Endodermal cell (in vitro differentiated cells): ENCODE measurements around the gene EFNB2. TPM values are rescaled to one million over a fixed set of nuclear protein-coding genes. Genes with fewer than 3 reads are reported as not detected.

ENCODE experiments used
- DNase-seq: peaks from one replicate; pipeline ENCODE4 v3.0.0-alpha.2; 2017
- H3K27ac ChIP-seq: 2 replicates; pipeline ENCODE4 v1.5.1; 2013; ENCODE audit warnings: mild to moderate bottlenecking, low read depth, low read length, moderate library complexity
- H3K27me3 ChIP-seq: 2 replicates; pipeline ENCODE4 v1.6.1; 2013; ENCODE audit warnings: mild to moderate bottlenecking, low read length, moderate library complexity; ENCODE audit not compliant: insufficient read depth, control insufficient read depth, poor library complexity, severe bottlenecking
- H3K36me3 ChIP-seq: 2 replicates; pipeline ENCODE4 v1.7.0; 2013; ENCODE audit warnings: mild to moderate bottlenecking, low read length, moderate library complexity; ENCODE audit not compliant: control insufficient read depth, insufficient read depth
- H3K4me1 ChIP-seq: one replicate; pipeline ENCODE4 v1.7.0; 2013; ENCODE audit warnings: low read length; ENCODE audit not compliant: control insufficient read depth, insufficient read depth
- H3K4me3 ChIP-seq: 2 replicates; pipeline ENCODE4 v1.5.1; 2013; ENCODE audit warnings: mild to moderate bottlenecking, low read length, moderate library complexity
- H3K9ac ChIP-seq: 2 replicates; pipeline ENCODE4 v1.6.1; 2013; ENCODE audit warnings: mild to moderate bottlenecking, low read length, moderate library complexity; ENCODE audit not compliant: poor library complexity, severe bottlenecking; ENCODE audit errors: extremely low read depth
- H3K9me3 ChIP-seq: 2 replicates; pipeline ENCODE4 v1.6.1; 2013; ENCODE audit warnings: mild to moderate bottlenecking, low read length, moderate library complexity; ENCODE audit not compliant: control insufficient read depth
- H3K27ac Mint-ChIP-seq: 2 replicates; pipeline ENCODE4 v1.8.0; 2020; ENCODE audit warnings: mixed read lengths
- H3K27me3 Mint-ChIP-seq: 2 replicates; pipeline ENCODE4 v1.8.0; 2021; ENCODE audit warnings: mild to moderate bottlenecking, mixed read lengths; ENCODE audit not compliant: insufficient read depth
- H3K36me3 Mint-ChIP-seq: 2 replicates; pipeline ENCODE4 v1.8.0; 2020; ENCODE audit warnings: low read depth, mixed read lengths
- H3K4me1 Mint-ChIP-seq: 2 replicates; pipeline ENCODE4 v1.8.0; 2020; ENCODE audit warnings: mixed read lengths
- H3K4me3 Mint-ChIP-seq: 2 replicates; pipeline ENCODE4 v1.8.0; 2020; ENCODE audit warnings: mild to moderate bottlenecking, moderate library complexity, mixed read lengths
- H3K9me3 Mint-ChIP-seq: 2 replicates; pipeline ENCODE4 v1.8.0; 2020; ENCODE audit warnings: mild to moderate bottlenecking, mixed read lengths
- WGBS, 2 experiments: methylation state at CpG; one replicate each; pipeline versions ENCODE4 v1.1.5 to v1.1.7; 2013; ENCODE audit warnings: missing lambda C conversion rate in 2 of 2, mixed read lengths in 1 of 2; ENCODE audit not compliant: insufficient coverage in 1 of 2, insufficient read length in 1 of 2; 5-methylcytosine and 5-hydroxymethylcytosine counted together
- total RNA-seq, 2 donors: library from RNA; stranded (reverse); fragmentation: NEBNext Ultra II Directional in 1 of 2; extraction: Animal tissue kit (Norgen Biotek cat#: 25700) in 1 of 2; gene quantifications; 2 replicates in 1 of 2; 3 replicates in 1 of 2; pipeline ENCODE4 v1.2.1, GENCODE V29; 2021
- TF ChIP-seq, protein P1 (sequence below): fragments of 200-600 bp; sonication (generic); conservative IDR thresholded peaks from 2 replicates; pipeline ENCODE4 v1.5.0; 2021; ENCODE audit warnings: antibody characterized with exemption, mild to moderate bottlenecking

Gene EFNB2
- total RNA-seq, 2 donors from 2014 or later: 0.84 to 3.1 TPM

DNA sequence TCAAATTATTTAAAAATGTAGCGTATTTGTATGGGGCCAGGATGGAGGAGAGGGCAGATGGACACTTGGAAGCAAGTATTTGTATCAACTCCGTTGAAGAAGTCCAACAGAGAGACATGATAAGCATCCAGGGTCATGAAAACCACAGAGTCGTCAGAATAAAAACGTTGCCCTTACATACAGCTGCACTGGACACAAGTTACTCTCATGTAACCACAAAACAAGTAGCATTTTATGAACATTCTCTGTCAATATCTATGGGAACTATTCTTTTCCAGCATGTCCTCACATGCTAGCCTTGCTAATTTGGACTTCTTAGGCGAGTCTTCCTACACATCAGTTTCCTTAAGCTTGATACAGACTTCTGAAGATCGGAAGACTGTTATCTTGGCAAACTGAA, 35.0 kb downstream of the EFNB2 start:
- no peaks in the 10 kb centered on the region for H3K27me3 Mint-ChIP-seq
- no peaks in the 10 kb centered on the region for H3K36me3 Mint-ChIP-seq
- H3K4me1 Mint-ChIP-seq: peaks cover 47% of the 10 kb centered on the region
- H3K36me3 ChIP-seq: no peaks in the 10 kb centered on the region
- TF ChIP-seq, protein P1, sequence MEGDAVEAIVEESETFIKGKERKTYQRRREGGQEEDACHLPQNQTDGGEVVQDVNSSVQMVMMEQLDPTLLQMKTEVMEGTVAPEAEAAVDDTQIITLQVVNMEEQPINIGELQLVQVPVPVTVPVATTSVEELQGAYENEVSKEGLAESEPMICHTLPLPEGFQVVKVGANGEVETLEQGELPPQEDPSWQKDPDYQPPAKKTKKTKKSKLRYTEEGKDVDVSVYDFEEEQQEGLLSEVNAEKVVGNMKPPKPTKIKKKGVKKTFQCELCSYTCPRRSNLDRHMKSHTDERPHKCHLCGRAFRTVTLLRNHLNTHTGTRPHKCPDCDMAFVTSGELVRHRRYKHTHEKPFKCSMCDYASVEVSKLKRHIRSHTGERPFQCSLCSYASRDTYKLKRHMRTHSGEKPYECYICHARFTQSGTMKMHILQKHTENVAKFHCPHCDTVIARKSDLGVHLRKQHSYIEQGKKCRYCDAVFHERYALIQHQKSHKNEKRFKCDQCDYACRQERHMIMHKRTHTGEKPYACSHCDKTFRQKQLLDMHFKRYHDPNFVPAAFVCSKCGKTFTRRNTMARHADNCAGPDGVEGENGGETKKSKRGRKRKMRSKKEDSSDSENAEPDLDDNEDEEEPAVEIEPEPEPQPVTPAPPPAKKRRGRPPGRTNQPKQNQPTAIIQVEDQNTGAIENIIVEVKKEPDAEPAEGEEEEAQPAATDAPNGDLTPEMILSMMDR: no peak
- H3K9me3 Mint-ChIP-seq: no peaks in the 10 kb centered on the region
- peaks cover 4% of the 10 kb centered on the region for H3K4me1 ChIP-seq
- H3K9ac ChIP-seq: no peak overlapping the region
- no peaks in the 10 kb centered on the region for H3K27me3 ChIP-seq
- H3K4me3 Mint-ChIP-seq: no peak overlapping the region
- 83 to 96% methylated on average over 6 of the region's 6 CpGs for WGBS, 2 experiments
- no peak overlapping the region for H3K27ac ChIP-seq
- H3K27ac Mint-ChIP-seq: no peak overlapping the region
- H3K9me3 ChIP-seq: no peaks in the 10 kb centered on the region
- H3K4me3 ChIP-seq: no peak overlapping the region
- DNase-seq: no peak

DNA sequence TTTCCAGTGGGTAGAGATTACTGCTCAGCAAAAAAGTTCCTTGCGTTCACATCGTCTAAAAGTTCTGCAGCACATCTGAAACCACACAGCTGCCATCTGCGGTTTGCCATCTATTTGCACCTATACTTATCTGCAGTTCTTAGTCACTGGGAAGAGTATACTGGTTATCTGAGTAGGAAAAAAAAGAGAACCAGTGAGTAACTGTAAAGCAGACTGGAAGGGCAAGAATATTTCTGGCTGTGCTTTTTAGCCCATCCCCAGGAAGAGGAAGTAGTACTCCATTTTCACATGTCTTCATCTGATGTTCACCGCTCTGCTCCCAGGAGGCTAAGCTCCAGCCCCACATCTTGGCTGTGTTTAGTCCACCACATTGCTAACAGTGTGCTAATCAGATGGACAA, 35.6 kb downstream of the EFNB2 start:
- no peak overlapping the region for H3K27ac Mint-ChIP-seq

DNA sequence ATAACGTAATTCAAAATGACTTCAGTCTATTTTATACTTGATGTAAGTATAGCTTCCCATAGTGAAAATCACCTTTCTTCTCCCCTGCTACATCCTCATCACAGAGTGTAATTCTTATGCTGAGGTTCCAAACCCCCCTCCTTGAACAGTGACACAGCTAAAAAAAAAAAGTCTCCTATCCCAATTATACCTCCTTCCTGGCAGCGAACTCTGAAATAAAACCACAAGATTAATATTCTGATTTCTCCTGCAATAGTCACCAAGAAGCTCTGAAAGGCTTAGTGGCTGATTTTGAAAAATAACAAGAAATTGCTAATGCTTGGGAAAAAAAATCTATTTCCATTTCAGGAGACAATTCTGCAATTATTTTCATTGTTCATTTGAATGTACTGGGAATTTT, 36.3 kb downstream of the EFNB2 start:
- no peaks in the 10 kb centered on the region for H3K9me3 Mint-ChIP-seq
- H3K36me3 Mint-ChIP-seq: no peaks in the 10 kb centered on the region
- Histone ChIP-seq H3K27ac (no peak overlapping the region), H3K9me3 (no peaks in the 10 kb centered on the region), H3K36me3 (peaks cover 8% of the 10 kb centered on the region), H3K27me3 (no peaks in the 10 kb centered on the region), H3K9ac (no peak overlapping the region), H3K4me3 (no peak overlapping the region), H3K4me1 (peaks cover 4% of the 10 kb centered on the region)
- H3K27ac Mint-ChIP-seq: peak overlapping the region; percentile 59
- DNase-seq: no peak
- no peak overlapping the region for H3K4me3 Mint-ChIP-seq
- TF ChIP-seq, protein P1: no peak
- 92% methylated on average over 2 of the region's 2 CpGs; no CpG with 5 or more reads in 1 of the 2 experiments for WGBS, 2 experiments
- H3K4me1 Mint-ChIP-seq: peaks cover 48% of the 10 kb centered on the region
- H3K27me3 Mint-ChIP-seq: no peaks in the 10 kb centered on the region

More for the DNA sequence above, 35.6 kb downstream of the EFNB2 start:
- H3K9me3 ChIP-seq: no peaks in the 10 kb centered on the region
- no peak overlapping the region for H3K4me3 ChIP-seq
- no peak overlapping the region for H3K27ac ChIP-seq
- DNase-seq: no peak
- Mint-ChIP-seq H3K4me1 (peaks cover 48% of the 10 kb centered on the region), H3K27me3 (no peaks in the 10 kb centered on the region), H3K4me3 (no peak overlapping the region), H3K9me3 (no peaks in the 10 kb centered on the region), H3K36me3 (no peaks in the 10 kb centered on the region)
- 79 to 97% methylated on average over 3 to 4 of the region's 4 CpGs for WGBS, 2 experiments
- TF ChIP-seq, protein P1: no peak
- peaks cover 4% of the 10 kb centered on the region for H3K4me1 ChIP-seq
- no peaks in the 10 kb centered on the region for H3K36me3 ChIP-seq
- no peak overlapping the region for H3K9ac ChIP-seq
- no peaks in the 10 kb centered on the region for H3K27me3 ChIP-seq
